Smooth muscle cell (in vitro differentiated cells): ENCODE results near the gene TLK1. TPM values are rescaled to one million over a fixed set of nuclear protein-coding genes. Genes with fewer than 3 reads are reported as not detected.

Source experiments
- DNase-seq: peaks from one replicate; lab custom pipeline; 2025; ENCODE audit not compliant: unreplicated experiment; lab: John Stamatoyannopoulos, UW
- H2AFZ ChIP-seq: fragments of 200-600 bp; sonication (generic); 2 replicates; pipeline ENCODE4 v1.6.0; 2016; ENCODE audit warnings: antibody characterized with exemption, low read depth, mild to moderate bottlenecking
- H3F3A ChIP-seq: fragments of 200-600 bp; sonication (generic); 2 replicates; pipeline ENCODE4 v1.6.0; 2017; ENCODE audit warnings: antibody characterized with exemption, low read depth
- H3K27ac ChIP-seq: fragments of 200-600 bp; sonication (generic); 2 replicates; pipeline ENCODE4 v1.5.1; 2016; ENCODE audit warnings: low read depth, mild to moderate bottlenecking
- H3K27me3 ChIP-seq: fragments of 200-600 bp; sonication (generic); 2 replicates; pipeline ENCODE4 v1.6.1; 2016; ENCODE audit warnings: low read depth, mild to moderate bottlenecking
- H3K36me3 ChIP-seq: fragments of 200-600 bp; sonication (generic); 2 replicates; pipeline ENCODE4 v1.5.1; 2016; ENCODE audit warnings: low read depth
- H3K4me1 ChIP-seq: fragments of 200-600 bp; sonication (generic); 2 replicates; pipeline ENCODE4 v1.5.1; 2016; ENCODE audit warnings: low read depth
- H3K4me2 ChIP-seq: fragments of 200-600 bp; sonication (generic); 2 replicates; pipeline ENCODE4 v1.6.0; 2016; ENCODE audit warnings: mild to moderate bottlenecking
- H3K4me3 ChIP-seq: fragments of 200-600 bp; sonication (generic); 2 replicates; pipeline ENCODE4 v1.5.1; 2016; ENCODE audit warnings: mild to moderate bottlenecking
- H3K79me2 ChIP-seq: fragments of 200-600 bp; sonication (generic); 2 replicates; pipeline ENCODE4 v1.6.0; 2016; ENCODE audit warnings: low read depth, mild to moderate bottlenecking
- H3K9ac ChIP-seq: fragments of 200-600 bp; sonication (generic); 2 replicates; pipeline ENCODE4 v1.6.0; 2016; ENCODE audit warnings: low read depth
- H3K9me3 ChIP-seq: fragments of 200-600 bp; sonication (generic); replicated peaks from 2 replicates; pipeline ENCODE4 v1.5.1; 2016; ENCODE audit warnings: low read depth
- H4K20me1 ChIP-seq: fragments of 200-600 bp; sonication (generic); 2 replicates; pipeline ENCODE4 v1.6.0; 2016; ENCODE audit warnings: low read depth
- WGBS: methylation state at CpG from one replicate; pipeline ENCODE4 v1.1.7; 2016; ENCODE audit warnings: low lambda C conversion rate; 5-methylcytosine and 5-hydroxymethylcytosine counted together
- polyA plus RNA-seq: library from polyadenylated mRNA; unstranded; fragments of >200 nt; fragmentation: Nextera tagmentation; extraction: Ambion mirVana; gene quantifications from 2 replicates; pipeline ENCODE4 v1.2.1, GENCODE V29; 2016
- total RNA-seq: library from RNA; depleted of rRNA; stranded (reverse); fragments of >200 nt; gene quantifications from 2 replicates; pipeline ENCODE4 v1.2.3, GENCODE V29; 2014
- TF ChIP-seq, protein P1 (sequence below): fragments of 200-600 bp; sonication (generic); IDR thresholded peaks from 2 replicates; pipeline ENCODE4 v1.5.1; 2017; ENCODE audit warnings: borderline replicate concordance, mild to moderate bottlenecking, antibody characterized with exemption; ENCODE audit not compliant: insufficient read depth, poor library complexity, severe bottlenecking

Gene TLK1
- total and polyA plus RNA-seq, 2 experiments from 2014 or later = 3.2 to 20.0 TPM

DNA sequence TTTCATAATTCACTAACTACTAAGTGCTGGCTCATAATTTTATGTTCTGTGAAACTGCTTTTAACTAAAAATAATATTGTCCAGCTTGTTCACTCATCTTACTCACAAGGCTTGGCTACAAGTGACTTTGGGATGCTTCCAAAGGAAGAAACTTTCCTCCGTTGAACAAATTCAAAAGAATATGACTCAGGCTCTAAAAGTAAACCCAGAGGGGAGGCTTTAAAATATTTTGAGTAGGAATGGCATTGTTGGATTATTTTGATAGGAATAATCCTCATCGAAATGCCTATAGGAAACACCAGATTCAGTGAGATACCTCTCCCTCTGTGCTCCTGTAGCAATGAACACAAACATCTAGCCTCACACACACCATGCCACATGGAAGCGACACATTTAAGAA is 25.2 kb upstream of the TLK1 start:
- H3K4me2 ChIP-seq = no peak overlapping the region
- H3K79me2 ChIP-seq = no peaks in the 10 kb centered on the region
- no peaks in the 10 kb centered on the region for H4K20me1 ChIP-seq
- H2AFZ ChIP-seq = no peak overlapping the region
- H3K27me3 ChIP-seq = no peaks in the 10 kb centered on the region
- no peaks in the 10 kb centered on the region for H3K4me1 ChIP-seq
- no peaks in the 10 kb centered on the region for H3K36me3 ChIP-seq
- no peaks in the 10 kb centered on the region for H3K9me3 ChIP-seq
- 77% methylated on average over 3 of the region's 3 CpGs for WGBS
- no peak overlapping the region for H3K4me3 ChIP-seq
- H3F3A ChIP-seq = no peaks in the 10 kb centered on the region
- no peak for DNase-seq
- H3K27ac ChIP-seq = no peak overlapping the region
- TF ChIP-seq, protein P1, sequence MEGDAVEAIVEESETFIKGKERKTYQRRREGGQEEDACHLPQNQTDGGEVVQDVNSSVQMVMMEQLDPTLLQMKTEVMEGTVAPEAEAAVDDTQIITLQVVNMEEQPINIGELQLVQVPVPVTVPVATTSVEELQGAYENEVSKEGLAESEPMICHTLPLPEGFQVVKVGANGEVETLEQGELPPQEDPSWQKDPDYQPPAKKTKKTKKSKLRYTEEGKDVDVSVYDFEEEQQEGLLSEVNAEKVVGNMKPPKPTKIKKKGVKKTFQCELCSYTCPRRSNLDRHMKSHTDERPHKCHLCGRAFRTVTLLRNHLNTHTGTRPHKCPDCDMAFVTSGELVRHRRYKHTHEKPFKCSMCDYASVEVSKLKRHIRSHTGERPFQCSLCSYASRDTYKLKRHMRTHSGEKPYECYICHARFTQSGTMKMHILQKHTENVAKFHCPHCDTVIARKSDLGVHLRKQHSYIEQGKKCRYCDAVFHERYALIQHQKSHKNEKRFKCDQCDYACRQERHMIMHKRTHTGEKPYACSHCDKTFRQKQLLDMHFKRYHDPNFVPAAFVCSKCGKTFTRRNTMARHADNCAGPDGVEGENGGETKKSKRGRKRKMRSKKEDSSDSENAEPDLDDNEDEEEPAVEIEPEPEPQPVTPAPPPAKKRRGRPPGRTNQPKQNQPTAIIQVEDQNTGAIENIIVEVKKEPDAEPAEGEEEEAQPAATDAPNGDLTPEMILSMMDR = no peak
- no peak overlapping the region for H3K9ac ChIP-seq

DNA sequence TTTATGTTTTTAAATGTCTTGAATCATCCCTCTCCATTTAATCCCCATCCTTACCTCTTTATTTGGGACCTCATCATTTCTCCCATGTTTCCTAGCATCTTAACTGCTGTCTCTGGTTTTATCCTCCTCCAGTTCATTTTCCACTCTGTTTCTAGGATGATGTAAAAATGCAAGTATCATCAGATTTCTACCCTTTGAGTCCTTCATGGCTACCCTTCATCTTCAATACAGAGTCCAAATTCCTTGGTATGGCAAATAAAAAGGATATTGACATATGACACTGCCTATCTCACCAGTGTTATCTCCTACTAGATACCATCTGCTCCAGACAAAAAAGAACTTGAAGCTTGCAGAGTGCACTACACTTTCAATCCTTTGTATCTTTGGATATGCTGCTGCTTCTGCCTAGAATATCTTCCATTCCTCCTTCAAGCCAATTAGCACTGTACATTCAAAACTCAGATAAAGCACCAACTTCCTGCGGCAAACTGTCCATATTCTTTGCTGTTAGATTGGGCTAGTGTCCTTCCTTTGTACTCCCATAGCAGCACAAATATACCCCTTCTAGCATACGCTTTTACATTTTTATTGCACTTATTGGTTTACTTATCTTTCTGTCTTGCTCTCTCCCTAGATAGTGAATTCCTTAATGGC is 24.6 kb upstream of the TLK1 start:
- no peak overlapping the region for H3K4me2 ChIP-seq
- WGBS = 95% methylated on average over 2 of the region's 2 CpGs
- H3K27me3 ChIP-seq = no peaks in the 10 kb centered on the region
- H3K27ac ChIP-seq = no peak overlapping the region
- H3K36me3 ChIP-seq = no peaks in the 10 kb centered on the region
- no peaks in the 10 kb centered on the region for H3K4me1 ChIP-seq
- H3K79me2 ChIP-seq = no peaks in the 10 kb centered on the region
- no peak overlapping the region for H2AFZ ChIP-seq
- no peaks in the 10 kb centered on the region for H4K20me1 ChIP-seq
- no peak for DNase-seq
- H3K9ac ChIP-seq = no peak overlapping the region
- TF ChIP-seq, protein P1 = no peak
- no peak overlapping the region for H3K4me3 ChIP-seq
- H3K9me3 ChIP-seq = no peaks in the 10 kb centered on the region
- H3F3A ChIP-seq = no peaks in the 10 kb centered on the region

DNA sequence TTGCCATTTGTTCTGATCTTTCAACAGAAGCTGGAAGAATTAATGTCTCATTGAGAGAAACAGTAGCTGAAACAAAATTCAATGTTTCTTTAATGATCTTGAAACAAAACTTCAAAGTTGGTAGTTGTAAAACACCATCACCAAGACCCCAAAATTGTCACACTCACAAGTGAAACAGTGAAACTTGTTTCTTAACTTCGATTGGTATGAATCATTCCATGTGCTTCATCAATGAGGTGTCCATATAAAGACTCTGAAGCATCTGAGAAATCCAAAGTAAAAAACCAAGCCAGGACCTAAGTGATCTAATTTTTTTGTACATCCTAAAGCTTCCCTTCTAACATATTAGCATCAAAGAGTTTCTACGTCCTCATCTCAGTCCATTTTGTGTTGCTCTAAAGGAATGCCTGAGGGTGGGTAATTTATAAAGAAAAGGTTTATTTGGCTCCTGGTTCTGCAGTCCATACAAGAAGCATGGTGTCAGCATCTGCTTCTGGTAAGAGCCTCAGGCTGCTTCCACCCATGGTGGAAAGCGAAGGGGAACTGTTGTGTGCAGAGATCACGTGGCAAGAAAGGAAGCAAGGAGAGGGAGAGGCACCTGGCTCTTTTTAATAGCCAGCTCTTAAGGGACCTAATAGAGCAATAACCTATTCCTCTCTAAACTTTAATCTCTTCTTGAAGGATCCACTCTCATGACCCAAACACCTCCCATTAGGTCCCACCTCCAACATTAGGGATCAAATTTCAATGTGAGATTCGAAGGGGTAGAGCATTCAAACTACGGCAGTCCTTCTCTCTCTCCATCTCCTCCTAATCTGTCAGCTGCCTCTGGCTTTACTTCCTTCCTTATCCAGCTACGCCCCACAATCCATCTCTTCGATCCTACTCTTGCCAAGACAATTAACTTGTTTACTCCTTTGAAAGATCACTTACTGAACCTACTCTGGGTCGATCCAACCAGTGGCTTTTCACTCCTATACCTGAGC is 20.7 kb upstream of the TLK1 start:
- H2AFZ ChIP-seq = no peak overlapping the region
- H3K27ac ChIP-seq = no peak overlapping the region
- no peak overlapping the region for H3K4me2 ChIP-seq
- H3K79me2 ChIP-seq = no peaks in the 10 kb centered on the region
- H3K9me3 ChIP-seq = no peaks in the 10 kb centered on the region
- H3K27me3 ChIP-seq = no peaks in the 10 kb centered on the region
- H3K36me3 ChIP-seq = no peaks in the 10 kb centered on the region
- H3K9ac ChIP-seq = no peak overlapping the region
- WGBS = 62% methylated on average over 9 of the region's 9 CpGs
- TF ChIP-seq, protein P1 = no peak
- H4K20me1 ChIP-seq = no peaks in the 10 kb centered on the region
- H3F3A ChIP-seq = no peaks in the 10 kb centered on the region
- H3K4me1 ChIP-seq = no peaks in the 10 kb centered on the region
- no peak for DNase-seq
- no peak overlapping the region for H3K4me3 ChIP-seq
